22Rv1 (cell line): ENCODE measurements around the gene WWC1.

Experiments
- ZFX ChIP-seq: fragments of 450-650 bp; IDR thresholded peaks from 2 replicates; pipeline ENCODE4 v1.6.1; 2017; ENCODE audit warnings: antibody characterized with exemption, borderline replicate concordance
- TF ChIP-seq, protein P1 (sequence below): fragments of 450-650 bp; IDR thresholded peaks from 2 replicates; pipeline ENCODE4 v1.5.1; 2017; ENCODE audit warnings: mild to moderate bottlenecking

DNA sequence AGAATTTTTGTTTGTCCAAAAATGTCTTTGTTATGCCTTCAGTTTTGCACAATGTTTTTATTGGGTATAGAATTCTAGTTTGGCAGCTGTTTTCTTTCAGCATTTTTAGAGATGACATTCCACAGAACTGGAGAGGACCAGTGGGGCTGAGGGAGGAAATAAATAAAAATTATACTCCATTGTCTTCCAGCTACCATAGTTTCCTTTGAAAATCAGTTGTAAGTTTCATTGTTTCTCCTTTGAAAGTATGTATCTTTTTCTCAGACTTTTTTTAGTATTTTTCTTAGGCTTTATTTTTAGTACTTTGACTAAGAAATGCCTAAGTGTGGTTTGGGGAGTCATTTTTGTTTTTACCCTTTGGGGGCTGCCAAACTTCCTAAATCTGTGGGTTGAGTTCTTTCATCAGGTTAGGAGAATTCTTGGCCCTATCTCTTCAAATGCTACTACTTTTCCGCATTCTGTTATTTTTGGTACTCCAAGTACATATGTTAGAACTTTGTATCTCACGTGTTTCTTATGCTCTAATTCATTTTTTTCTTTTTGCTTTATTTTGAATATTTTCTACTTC lies 222.5 kb downstream of the WWC1 start:
- TF ChIP-seq, protein P1, sequence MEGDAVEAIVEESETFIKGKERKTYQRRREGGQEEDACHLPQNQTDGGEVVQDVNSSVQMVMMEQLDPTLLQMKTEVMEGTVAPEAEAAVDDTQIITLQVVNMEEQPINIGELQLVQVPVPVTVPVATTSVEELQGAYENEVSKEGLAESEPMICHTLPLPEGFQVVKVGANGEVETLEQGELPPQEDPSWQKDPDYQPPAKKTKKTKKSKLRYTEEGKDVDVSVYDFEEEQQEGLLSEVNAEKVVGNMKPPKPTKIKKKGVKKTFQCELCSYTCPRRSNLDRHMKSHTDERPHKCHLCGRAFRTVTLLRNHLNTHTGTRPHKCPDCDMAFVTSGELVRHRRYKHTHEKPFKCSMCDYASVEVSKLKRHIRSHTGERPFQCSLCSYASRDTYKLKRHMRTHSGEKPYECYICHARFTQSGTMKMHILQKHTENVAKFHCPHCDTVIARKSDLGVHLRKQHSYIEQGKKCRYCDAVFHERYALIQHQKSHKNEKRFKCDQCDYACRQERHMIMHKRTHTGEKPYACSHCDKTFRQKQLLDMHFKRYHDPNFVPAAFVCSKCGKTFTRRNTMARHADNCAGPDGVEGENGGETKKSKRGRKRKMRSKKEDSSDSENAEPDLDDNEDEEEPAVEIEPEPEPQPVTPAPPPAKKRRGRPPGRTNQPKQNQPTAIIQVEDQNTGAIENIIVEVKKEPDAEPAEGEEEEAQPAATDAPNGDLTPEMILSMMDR: no peak
- TF ChIP-seq ZFX: no peak
